ENCODE measurements around the gene GLP1R.

GLP1R gene

DNA sequence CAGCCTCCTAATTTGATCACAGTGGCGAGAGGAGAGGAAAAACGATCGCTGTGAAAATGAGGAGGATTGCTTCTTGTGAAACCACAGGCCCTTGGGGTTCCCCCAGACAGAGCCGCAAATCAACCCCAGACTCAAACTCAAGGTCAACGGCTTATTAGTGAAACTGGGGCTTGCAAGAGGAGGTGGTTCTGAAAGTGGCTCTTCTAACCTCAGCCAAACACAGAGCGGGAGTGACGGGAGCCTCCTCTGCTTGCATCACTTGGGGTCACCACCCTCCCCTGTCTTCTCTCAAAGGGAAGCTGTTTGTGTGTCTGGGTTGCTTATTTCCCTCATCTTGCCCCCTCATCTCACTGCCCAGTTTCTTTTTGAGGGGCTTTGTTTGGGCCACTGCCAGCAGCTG, 37.7 kb downstream of the GLP1R start:
- no peak for DNase-seq (ENCODE audit: low spot score)

DNA sequence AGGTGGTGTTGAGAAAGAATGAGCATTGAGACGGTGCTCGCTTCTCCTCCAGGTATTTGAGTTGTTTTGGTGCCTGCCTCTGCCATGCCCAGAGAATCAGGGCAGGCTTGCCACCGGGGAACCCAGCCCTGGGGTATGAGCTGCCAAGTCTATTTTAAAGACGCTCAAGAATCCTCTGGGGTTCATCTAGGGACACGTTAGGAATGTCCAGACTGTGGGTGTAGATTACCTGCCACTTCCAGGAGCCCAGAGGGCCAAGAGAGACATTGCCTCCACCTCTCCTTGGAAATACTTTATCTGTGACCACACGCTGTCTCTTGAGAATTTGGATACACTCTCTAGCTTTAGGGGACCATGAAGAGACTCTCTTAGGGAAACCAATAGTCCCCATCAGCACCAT, 38.1 kb downstream of the GLP1R start:
- no peak for DNase-seq (ENCODE audit: low spot score)

DNA sequence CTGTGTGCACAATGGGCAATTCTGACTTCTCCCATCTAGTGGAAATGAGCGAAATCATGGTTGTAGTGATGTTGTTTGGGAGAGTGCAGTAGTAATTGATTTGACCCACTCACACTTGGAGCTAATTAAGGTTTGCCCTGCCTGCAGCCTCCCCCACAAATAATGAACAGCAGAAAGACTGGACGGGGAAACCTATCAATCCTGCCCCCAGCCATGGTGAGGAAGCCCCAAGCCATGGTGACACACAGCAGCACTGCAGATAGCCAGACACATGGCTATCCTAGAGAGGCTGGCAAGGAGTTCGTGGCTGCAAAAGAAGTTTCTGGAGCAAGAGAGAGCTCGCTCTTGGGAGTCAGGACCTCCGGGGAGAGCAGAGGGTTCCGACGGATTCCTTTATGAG, 38.6 kb downstream of the GLP1R start:
- DNase-seq (ENCODE audit: low spot score): no peak

DNA sequence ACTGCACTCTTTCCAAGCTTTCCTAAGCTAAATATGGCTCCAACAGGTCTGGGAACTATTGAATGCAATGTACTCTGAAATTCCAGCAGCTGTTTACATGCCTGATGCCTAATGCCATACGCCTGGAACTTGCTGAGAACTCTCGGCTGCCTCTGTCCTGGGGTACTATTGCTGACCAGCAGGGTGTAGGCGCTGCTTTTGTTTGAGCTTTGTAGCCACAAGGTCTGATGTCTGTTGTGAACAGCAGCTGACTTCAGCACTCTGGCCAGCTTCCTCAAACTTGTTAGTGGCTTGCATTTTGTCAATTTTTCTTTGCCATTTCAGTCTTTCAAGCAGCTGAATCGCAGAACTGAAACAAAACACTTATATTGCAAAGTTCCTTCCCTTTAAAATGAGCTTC, 39.8 kb downstream of the GLP1R start:
- DNase-seq (ENCODE audit: low spot score): no peak

DNA sequence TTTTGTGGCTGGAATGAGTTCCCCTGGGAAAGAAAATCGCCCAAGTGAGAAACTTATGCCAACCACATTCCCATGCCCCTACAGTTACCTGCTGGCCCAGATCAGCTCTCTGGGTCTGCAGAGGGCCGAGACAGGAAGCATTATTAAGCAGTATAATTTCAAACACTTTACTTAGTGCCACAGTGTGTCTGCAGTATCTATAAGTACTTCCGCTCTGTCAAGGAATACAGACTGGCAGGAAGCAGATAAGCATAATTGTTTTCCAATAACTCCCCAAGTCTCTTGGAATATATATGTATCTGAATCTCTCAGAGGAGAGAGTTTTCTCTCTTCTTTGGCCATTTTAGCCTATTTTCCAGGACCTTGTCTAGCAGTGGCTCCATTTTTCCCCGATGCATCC, 41.5 kb downstream of the GLP1R start:
- DNase-seq (ENCODE audit: low spot score): no peak

DNA sequence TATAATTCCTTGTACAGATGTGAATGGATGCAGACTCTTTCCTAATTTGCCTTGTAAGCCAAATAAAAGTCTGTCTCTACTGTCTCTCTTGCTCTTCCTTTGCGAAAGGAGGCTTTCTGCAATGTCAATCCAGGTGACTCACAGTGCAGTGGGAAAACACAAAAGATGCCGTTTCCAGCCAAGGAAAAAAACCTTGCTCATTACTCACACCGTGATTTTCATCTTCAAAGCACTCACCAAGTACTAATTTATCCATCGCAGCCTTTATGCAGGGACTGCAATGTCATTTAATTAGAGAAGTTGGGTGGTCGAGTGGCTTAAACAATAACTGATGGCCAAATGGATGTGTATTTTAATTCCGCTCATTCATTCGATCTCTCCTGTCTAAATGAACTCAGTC, 42.6 kb downstream of the GLP1R start:
- DNase-seq (ENCODE audit: low spot score): no peak

DNA sequence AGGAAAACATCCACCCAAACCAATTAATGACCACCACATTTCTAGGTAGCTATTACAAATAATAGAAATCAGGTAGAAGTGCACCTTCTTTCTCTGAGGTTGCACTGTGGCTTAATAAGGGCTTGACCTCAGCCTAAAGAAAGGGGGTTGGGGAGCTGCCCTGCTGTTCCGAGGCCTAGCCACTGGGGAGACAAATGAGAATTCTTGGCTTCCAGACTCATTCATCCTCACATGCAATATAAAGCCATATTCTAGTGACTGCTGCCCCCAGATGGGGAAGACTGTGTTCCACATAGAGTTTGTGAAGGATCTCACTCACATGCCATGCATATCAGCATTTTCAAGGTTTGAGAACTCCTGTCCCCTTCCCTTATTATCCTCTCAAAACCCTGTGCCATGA, 43.5 kb downstream of the GLP1R start:
- DNase-seq (ENCODE audit: low spot score): no peak

DNA sequence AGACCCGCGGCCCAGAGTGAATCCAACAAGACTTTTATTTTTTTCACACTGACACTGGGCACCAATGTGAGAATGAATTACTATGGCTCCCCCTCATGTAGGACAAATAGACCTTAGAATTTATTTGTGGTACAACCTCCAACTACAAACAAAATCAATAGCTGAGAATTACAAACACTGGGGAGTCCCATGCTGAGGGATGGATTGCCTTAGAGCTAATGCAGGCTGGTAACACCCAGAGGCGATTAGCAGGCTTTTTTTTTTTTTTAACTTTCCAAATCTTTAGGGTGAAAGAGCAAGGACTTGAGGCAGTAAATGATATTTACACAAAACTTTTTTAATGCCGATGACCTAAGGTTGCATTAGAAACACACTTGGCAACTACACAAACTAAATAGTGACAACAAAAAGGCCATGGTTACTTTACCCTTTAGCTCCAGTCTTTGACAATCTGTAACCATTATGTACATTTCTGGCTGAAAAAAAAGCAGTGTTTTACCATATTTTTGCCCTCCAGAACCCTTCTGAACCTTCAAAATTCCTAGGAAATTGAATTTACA, 44.6 kb downstream of the GLP1R start:
- DNase-seq (ENCODE audit: low spot score): no peak

DNA sequence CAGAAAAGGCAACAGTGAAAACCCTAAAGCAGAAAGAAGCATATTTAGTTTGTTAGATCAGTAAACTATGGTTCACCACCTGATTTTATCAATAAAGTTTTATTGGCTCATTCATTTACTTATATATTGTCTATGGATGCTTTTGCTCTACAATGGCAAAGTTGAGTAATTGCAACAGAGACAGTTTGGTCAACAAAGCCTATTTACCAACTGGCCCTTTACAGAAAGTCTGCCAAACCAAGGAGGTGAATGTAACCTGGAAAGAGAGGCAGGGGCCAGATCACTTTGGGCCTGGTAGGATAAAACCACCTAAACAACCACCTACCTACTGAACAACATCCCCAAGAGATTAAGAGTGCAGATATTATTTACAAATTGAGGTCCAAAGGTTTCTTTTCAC, 47.0 kb downstream of the GLP1R start:
- DNase-seq (ENCODE audit: low spot score): no peak

DNA sequence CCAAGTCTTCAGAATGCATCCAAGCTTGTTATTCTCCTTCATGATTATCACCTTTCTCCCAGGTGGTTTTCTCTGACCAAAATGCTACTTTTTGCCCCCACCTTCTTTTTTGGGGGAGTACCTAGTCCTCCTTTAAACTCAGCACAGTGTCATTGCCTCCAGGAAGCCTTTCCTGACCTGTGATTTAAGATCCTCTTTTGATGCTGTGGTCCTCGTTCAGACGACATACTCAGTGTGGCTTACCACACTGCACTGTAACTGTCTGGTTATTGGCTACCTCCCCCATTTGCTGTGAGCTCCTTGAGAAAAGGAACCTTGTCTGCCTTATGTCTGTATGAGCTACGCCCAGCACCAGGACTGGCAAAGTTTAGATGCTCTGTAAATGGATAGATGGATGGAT, 51.8 kb downstream of the GLP1R start:
- DNase-seq (ENCODE audit: low spot score): no peak

DNA sequence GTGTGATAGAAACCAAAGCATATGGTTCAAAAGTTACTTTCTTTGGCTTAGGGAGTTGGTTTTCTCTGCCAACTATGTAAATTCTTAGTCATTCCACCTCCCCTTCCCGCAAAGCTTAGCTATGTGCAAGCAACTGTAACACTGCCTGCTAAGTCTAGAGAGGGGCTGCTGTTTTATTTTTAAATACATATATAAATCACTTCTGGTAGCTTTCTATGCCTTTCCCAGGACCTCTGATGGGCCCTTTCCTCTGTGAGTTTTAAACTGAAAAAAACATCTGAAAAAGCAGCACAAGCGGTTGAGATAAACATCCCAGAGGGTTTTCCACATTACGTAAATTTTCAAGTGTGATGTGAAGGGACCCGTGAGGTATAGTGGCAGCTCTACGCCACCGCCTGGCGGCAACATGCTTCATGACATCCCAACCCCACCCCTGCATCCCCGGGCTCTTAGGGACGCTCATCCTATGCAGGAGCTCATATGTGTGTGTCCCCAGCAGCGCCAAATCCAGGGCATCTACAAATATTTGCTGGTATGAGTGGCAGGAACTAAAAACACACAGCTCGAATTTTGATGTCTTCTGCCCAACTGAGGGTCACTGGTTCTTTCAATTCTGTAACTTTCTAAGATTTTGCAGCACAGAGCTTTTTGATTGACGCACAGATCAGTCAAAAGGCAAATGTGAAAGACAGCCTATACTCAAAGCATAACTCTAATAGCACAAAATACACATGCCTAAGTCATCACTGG, 53.7 kb downstream of the GLP1R start:
- DNase-seq (ENCODE audit: low spot score): no peak

DNA sequence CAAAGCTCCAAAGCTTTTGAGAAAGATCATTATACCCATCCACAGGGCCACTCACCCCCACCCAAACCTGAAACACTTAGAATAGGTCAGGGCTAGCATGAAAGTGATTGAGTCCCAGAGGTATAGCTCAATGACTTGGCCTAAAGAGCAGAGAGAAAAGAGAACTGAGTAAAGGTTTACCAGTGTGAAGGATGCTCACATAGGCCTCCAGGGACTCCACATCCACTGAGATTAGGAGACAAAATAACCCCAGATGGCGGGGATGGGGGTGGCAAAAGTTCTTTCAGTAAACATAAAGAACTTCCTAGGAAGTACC, 54.2 kb downstream of the GLP1R start:
- DNase-seq (ENCODE audit: low spot score): no peak

DNA sequence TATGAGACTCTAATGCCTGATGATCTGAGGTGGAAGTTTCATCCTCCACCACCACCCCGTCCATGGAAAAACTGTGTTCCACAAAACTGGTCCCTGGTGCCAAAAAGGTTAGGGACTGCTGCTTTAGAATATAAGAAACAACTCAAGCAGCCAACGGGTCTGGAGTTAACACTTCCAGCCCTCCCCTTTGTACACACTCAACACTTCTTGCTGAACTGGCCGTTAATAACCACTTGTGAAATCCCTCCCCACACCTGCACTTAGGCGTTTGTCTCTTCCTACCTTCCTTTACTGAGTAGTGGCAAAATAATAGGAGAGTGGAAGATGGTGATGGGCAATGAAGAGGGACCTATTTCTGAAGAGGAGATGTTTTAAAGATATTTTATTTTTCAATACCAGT, 55.9 kb downstream of the GLP1R start:
- DNase-seq (ENCODE audit: low spot score): no peak

DNA sequence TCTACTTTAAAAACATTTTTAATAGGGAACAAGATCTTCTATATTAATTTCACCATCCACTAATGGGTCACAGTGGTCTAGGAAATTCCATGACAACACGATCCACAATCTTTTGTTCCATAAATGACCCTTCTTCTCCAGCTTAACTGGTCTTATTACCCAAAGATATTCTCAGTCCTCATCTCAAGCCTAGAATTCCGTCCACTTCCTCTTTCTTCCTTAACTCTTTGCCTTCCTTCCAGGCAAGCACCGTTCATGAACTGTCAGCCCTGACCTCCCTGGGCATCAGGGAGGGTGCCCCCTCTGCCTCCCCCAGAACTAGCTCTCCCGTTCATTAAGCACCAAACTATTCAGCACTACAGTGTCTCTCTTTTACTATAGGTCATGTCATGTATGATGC, 58.5 kb downstream of the GLP1R start:
- DNase-seq (ENCODE audit: low spot score): no peak

DNA sequence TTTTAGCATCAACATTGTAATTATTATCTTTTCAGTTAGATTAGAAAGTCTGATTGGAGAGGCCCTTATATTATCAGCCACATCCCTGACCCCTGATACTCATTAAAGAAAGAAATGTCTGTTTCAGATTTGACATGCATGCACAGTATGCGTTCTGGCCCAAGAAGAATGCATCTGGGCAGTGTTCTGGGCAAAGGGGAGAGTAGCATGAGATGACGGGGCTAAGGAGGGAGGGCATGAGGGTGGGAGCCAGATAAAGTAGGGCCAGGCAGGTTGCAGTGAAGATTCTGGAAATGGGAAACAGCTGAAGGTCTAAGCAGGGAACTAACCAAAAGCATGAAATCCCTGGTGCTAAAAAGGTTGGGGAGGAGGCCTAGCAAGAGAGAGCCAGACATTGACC, 59.1 kb downstream of the GLP1R start:
- no peak for DNase-seq (ENCODE audit: low spot score)

DNA sequence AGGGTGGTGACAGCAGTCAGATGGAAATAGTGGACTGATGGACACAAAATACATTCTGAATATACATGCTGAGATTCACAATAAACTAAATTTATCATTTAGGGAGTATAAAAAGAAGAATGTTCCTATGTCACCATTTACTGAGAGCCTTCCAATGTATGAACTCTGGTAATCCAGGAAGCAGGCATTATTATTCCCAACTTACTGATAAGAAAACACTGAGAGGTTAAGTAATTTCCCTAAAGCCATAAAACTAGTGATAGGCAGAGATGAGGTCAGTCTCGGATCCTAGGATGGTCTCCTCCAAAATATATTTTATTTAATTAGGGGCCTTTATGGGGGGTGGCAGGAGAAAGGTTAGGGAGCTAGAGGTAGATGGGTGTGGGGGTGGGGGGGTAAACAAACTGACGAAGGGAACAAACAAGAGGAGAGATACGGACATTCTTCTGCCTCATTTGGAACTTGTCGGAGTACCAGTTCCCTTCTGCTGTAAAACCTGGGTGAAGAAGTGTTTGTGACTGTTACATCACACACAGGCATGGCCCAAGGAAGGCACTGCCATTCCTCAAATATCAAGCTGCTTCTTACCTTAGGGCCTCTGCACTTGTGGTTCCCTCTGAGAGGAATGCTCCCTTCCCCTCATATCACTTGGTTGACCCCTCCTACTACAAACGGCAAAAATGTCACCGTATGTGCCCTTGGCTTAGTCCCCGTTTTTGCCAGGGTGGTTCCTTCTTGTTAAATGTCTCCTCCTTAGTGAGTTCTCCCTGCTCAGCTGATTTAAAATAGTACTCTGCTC, 59.7 kb downstream of the GLP1R start:
- DNase-seq (ENCODE audit: low spot score): no peak

DNA sequence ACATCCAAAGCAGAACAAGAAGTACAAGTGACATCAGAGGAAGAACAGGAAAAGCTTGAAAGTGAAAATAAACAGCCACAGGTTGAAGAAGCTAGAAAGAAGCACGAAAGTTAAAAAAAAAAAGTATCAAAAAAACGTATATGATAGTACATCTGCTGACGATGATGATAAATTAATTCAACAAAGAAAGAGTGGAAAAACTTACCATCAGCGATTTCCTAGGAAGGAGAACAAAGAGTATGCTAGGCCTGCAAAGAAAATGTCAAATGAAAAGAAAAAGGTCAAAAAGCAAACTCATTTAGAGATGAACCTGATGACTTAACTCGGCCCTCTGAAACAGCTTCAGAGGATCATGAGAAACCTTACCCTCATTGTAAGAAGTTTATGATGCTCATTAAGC, 62.7 kb downstream of the GLP1R start:
- no peak for DNase-seq (ENCODE audit: low spot score)

DNA sequence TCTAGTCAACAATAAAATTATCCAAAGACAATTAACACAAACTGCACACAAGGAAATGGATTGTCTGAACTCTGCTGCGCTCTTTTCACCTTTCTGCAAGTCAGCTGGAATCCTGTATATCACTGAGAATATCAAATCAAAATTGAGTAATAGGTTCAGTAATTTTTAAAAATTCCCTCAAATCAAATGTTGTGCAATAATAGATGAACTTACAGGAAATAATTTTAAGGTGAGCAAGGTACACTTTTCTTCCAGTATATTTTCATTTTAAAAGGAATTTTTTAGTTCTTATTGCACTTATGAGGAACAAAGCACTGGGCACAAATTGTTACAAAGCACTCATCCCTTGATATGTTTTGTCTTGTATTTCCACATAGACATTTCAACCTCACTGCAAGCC, 65.2 kb downstream of the GLP1R start:
- DNase-seq (ENCODE audit: low spot score): no peak

DNA sequence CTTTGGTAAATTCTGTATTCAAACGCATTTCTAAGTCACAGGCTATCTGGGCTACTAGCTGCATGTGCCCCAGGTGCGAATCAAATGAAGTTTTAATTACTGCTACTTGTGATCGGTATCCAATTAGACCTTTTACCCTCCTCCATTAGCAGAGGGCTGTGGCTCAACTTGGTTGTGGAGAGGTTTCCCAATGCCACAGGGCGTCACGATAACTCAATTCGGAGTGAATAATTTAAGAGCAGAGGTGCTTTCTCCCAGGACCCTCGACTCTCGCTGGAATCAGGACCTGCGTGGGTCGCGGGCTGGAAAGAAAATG, 65.8 kb downstream of the GLP1R start:
- no peak for DNase-seq (ENCODE audit: low spot score)

DNA sequence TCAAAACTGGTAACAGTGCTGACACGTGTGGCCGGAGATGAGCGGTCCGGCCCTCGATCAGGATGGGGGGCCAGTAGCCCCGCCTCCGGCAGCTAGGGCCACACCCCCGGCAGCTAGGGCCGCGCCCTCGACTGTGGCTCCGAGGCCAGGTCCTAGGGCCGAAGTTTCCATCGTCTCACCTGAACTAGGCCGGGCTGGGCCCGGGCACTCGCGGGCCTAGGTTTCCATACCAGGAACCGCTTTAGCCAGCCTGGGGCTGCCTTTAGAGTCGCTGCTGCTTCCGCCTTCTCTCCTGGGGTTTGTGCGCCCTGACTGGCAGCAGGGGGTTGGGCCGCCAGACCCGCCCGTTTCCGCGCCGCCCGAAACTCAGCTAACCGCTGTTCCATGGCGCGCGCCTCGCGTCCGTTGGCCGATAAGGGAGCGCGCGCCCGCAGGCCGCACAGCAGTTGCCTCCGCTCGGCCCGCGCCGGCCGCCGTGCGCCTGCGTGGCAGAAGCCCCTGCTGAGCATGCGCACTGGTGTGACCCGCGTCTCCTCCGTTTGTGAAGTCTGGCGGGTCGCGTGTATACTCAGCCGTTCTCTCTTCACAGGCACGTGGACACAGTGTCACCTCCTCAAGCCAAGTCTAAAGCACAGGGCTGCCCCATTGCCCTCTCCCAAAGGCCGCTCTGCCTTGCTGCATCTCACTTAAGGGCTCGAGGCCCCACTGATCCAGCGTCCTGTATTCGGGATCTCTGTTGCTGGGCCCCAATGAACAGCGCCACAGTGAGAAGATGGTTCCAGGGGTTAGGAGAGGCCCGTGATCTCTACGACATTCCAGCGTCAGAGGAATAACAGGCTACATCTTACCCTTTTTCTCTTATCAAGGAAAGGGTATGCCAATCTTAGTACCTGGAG, 66.4 kb downstream of the GLP1R start, which contains the start of gene SAYSD1:
Gene SAYSD1, minus strand, starts transcription at position 483 of the 896 bp plus-strand sequence. Its CDS starts 97 bp downstream, at position 386.
- DNase-seq (ENCODE audit: low spot score): peak; percentile 93

DNA sequence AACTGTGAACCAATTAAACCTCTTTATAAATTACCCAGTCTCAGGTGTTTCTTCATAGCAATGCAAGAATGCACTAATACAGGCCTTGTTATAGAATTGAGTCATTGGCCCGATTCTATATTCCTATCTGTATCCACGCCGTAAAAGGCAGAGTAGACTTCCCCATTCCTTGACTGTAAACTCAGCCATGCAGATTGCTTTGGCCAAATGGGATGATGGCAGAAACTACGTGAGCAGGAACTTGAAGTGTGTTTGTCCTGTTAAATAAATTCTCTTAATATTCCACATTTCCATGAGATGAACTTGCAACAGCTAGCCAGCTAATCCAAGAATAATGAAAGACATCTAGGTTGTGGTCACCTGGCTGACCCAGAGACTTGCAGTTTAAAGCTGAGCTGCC, 70.3 kb downstream of the GLP1R start:
- DNase-seq (ENCODE audit: low spot score): no peak

DNA sequence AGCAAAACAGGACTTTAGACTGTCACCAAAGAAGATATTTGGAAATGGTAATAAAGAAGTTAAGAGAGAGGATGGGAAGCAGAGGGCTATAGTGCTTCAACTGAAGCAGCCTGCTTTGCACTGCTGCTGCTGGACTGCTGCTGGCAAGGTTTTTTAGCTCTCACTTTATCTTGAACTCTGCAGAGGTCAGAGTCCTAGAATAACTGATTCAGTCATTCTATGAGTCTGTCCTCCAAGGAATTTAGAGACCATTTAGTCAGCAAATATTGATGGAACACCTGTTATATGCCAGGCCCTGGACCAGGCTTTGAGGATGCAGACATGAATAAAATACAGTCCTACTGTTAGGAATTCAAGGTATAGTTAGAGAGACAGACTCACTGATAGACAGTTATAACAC, 75.5 kb downstream of the GLP1R start:
- DNase-seq (ENCODE audit: low spot score): no peak

DNA sequence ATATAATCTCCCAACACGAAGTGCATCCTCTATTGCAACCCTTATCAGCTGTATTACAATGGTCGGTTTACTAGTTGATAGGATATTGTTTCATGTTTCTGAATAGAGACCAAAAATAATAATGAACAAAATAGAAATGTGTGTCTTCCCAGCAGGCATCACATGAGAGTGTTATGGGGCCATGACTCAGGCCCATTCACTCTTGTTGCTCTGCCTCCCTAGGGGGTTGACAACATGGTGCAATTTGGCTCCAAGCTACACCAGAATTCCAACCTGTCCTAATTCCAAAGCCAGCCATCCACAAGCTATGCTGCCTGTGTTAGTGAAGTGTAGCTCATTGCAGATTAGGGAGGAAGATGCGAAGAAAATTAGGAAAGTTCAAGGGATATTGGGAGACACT, 79.5 kb downstream of the GLP1R start:
- DNase-seq (ENCODE audit: low spot score): no peak
